ENCODE results near the gene ADAMTSL3.
"Not testable (repeated sequence)": the region's sequence is repeated elsewhere in the genome, so short reads cannot be mapped to it uniquely, and the experiment has no call there.

DNA sequence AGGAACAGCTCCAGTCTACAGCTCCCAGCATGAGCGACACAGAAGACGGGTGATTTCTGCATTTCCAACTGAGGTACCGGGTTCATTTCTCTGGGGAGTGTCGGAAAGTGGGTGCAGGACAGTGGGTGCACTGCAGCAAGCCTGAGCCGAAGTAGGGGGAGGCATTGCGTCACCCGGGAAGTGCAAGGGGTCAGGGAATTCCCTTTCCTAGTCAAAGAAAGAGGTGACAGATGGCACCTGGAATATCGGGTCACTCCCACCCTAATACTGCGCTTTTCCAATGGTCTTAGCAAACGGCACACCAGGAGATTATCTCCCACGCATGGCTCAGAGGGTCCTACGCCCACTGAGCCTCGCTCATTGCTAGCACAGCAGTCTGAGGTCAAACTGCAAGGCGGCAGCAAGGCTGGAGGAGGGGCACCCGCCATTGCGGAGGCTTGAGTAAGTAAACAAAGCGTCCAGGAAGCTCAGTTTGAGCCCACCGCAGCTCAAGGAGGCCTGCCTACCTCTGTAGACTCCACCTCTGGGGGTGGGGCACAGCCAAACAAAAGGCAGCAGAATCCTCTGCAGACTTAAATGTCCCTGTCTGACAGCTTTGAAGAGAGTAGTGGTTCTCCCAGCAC, 388.6 kb downstream of the ADAMTSL3 start:
- TF ChIP-seq CTCF (IDR thresholded peaks at IDR 0.05; ENCODE audit: poor library complexity, severe bottlenecking); EP300 (conservative IDR thresholded peaks at IDR 0.05; ENCODE audit: poor library complexity, severe bottlenecking): not testable (repeated sequence)

Data from neural cell (in vitro differentiated cells).